GM12892 (cell line): Measurements from ENCODE around the gene ZNF511.

Experiments
- POLR2A ChIP-seq: IDR thresholded peaks from 2 replicates; pipeline ENCODE4 v1.6.1; 2011; ENCODE audit warnings: low read depth, low read length, control low read depth
- POLR2AphosphoS5 ChIP-seq: IDR thresholded peaks from 2 replicates; pipeline ENCODE4 v1.6.1; 2011; ENCODE audit warnings: low read depth, low read length, control low read depth

- TF ChIP-seq POLR2A (no peak), POLR2AphosphoS5 (no peak)
These were observed 24.8 kb upstream of the ZNF511 start for GRCh38 chr10:133283931-133284330.
